Suprapubic skin (tissue), 4 donors: ENCODE measurements around the gene MBOAT2. TPM values are rescaled to one million over a fixed set of nuclear protein-coding genes. Genes with fewer than 3 reads are reported as not detected.

Experiments used
- DNase-seq, 2 donors: peaks; one replicate each; pipeline ENCODE4 v3.0.0-alpha.2; 2019; ENCODE audit warnings: low spot score in 2 of 2
- H3K27ac ChIP-seq: fragments of 200-600 bp; sonication (generic); one replicate; pipeline ENCODE4 v1.5.1; 2019
- H3K27me3 ChIP-seq: fragments of 200-600 bp; sonication (generic); one replicate; pipeline ENCODE4 v1.5.1; 2019
- H3K36me3 ChIP-seq: fragments of 200-600 bp; sonication (generic); one replicate; pipeline ENCODE4 v1.5.1; 2019
- H3K4me1 ChIP-seq: fragments of 200-600 bp; sonication (generic); one replicate; pipeline ENCODE4 v1.5.1; 2019
- H3K4me3 ChIP-seq: fragments of 200-600 bp; sonication (generic); one replicate; pipeline ENCODE4 v1.5.1; 2019; ENCODE audit warnings: mild to moderate bottlenecking
- H3K9me3 ChIP-seq: fragments of 200-600 bp; sonication (generic); one replicate; pipeline ENCODE4 v1.5.1; 2019
- EP300 ChIP-seq: sonication (generic); formaldehyde crosslinking; IDR thresholded peaks from one replicate; pipeline ENCODE4 v1.6.1; 2017; ENCODE audit warnings: antibody characterized with exemption
- POLR2A ChIP-seq, 2 donors: fragments of 450-650 bp; IDR thresholded peaks; one replicate each; pipeline ENCODE4 v1.6.1; 2017; ENCODE audit warnings: antibody characterized with exemption in 2 of 2, mild to moderate bottlenecking in 2 of 2, moderate library complexity in 2 of 2
- POLR2AphosphoS5 ChIP-seq, 3 donors: sonication (generic); formaldehyde crosslinking; IDR thresholded peaks; one replicate each; pipeline ENCODE4 v1.6.1; 2017; ENCODE audit warnings: antibody characterized with exemption in 3 of 3
- WGBS: methylation state at CpG from one replicate; pipeline ENCODE4 v1.1.5; 2018; 5-methylcytosine and 5-hydroxymethylcytosine counted together
- total RNA-seq, 4 donors: library from RNA; depleted of rRNA; stranded (reverse); fragments of >200 nt; gene quantifications; one replicate each; pipeline ENCODE4 v1.1.0, GENCODE V29; 2016
- TF ChIP-seq, protein P1 (sequence below), 2 donors: fragments of 200-600 bp in 1 of 2; fragments of 450-650 bp in 1 of 2; sonication (generic) in 1 of 2; IDR thresholded peaks; one replicate each; pipeline ENCODE4 v1.5.1; 2016 to 2019; ENCODE audit warnings: antibody characterized with exemption in 2 of 2, mild to moderate bottlenecking in 1 of 2, moderate library complexity in 1 of 2

MBOAT2 gene
- total RNA-seq, 4 donors from 2014 or later, result 44.4 to 55.8 (median 51.1) TPM

DNA sequence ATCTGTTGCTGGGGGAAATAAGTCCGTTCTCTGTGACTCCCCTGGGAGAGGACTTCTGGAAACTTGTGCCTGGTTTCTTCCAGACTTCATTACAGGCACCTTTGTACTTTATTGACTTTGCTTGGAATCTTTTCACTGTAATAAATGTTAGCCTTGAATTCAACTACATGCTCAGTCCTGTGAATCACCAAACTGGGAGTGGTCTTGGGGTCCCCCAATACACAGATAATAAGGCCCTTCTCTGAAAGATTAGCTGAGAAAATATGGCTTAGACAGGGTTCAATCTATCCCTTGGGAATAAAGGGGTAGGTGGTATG lies 117.3 kb downstream of the MBOAT2 start:
- Histone ChIP-seq H3K4me3 (no peak overlapping the region), H3K9me3 (no peaks in the 10 kb centered on the region), H3K27ac (no peak overlapping the region), H3K36me3 (no peaks in the 10 kb centered on the region), H3K27me3 (no peaks in the 10 kb centered on the region), H3K4me1 (no peaks in the 10 kb centered on the region)
- TF ChIP-seq POLR2A (IDR thresholded peaks at IDR 0.05), result no peak
- TF ChIP-seq, protein P1, sequence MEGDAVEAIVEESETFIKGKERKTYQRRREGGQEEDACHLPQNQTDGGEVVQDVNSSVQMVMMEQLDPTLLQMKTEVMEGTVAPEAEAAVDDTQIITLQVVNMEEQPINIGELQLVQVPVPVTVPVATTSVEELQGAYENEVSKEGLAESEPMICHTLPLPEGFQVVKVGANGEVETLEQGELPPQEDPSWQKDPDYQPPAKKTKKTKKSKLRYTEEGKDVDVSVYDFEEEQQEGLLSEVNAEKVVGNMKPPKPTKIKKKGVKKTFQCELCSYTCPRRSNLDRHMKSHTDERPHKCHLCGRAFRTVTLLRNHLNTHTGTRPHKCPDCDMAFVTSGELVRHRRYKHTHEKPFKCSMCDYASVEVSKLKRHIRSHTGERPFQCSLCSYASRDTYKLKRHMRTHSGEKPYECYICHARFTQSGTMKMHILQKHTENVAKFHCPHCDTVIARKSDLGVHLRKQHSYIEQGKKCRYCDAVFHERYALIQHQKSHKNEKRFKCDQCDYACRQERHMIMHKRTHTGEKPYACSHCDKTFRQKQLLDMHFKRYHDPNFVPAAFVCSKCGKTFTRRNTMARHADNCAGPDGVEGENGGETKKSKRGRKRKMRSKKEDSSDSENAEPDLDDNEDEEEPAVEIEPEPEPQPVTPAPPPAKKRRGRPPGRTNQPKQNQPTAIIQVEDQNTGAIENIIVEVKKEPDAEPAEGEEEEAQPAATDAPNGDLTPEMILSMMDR (IDR thresholded peaks at IDR 0.05), result no peak
- TF ChIP-seq POLR2AphosphoS5 (IDR thresholded peaks at IDR 0.05), result no peak
- TF ChIP-seq EP300, result no peak
- no peak for DNase-seq
- WGBS, result 82% methylated on average over 1 of the region's 1 CpG

DNA sequence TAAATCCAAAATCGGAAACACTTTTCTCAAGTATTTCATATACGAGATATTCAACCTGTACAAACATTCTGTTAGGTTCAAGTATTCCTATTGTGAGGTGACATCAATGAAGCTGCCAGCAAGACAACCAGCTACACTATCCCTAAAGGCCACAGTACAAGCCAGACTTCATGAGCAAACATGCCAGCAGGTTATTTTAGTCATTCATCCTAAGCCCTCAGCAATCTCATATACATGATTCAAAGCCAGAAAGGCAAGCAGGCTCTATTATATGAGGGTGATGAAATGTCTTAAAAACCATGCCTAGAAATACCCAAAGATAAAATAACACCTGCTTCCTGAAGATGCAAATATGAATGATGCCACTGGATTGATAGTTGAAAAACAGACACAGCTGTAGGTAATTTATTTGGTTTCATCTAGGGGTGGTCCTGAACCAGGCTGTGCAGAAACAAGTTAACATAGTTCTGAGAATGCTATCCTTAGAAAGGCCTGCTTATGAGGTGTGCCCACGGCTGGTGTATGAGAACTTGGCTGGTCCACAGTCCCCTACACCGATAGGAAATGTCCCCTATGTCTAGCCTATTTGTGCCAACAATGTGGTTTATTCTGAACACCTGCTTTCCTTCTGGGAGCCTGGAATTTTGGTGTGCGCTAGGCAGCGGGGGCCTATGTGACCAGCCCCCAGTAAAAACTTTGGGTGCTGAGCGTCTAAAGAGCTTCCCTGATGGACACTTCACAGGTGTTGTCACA lies 117.9 kb downstream of the MBOAT2 start:
- H3K9me3 ChIP-seq, result no peaks in the 10 kb centered on the region
- no peaks in the 10 kb centered on the region for H3K4me1 ChIP-seq
- H3K36me3 ChIP-seq, result no peaks in the 10 kb centered on the region
- TF ChIP-seq POLR2A (IDR thresholded peaks at IDR 0.05) (no peak), EP300 (no peak), POLR2AphosphoS5 (IDR thresholded peaks at IDR 0.05) (no peak)
- TF ChIP-seq, protein P1 (IDR thresholded peaks at IDR 0.05), result no peak
- no peak overlapping the region for H3K4me3 ChIP-seq
- 92% methylated on average over 7 of the region's 7 CpGs for WGBS
- no peak for DNase-seq
- H3K27ac ChIP-seq, result no peak overlapping the region
- H3K27me3 ChIP-seq, result no peaks in the 10 kb centered on the region

DNA sequence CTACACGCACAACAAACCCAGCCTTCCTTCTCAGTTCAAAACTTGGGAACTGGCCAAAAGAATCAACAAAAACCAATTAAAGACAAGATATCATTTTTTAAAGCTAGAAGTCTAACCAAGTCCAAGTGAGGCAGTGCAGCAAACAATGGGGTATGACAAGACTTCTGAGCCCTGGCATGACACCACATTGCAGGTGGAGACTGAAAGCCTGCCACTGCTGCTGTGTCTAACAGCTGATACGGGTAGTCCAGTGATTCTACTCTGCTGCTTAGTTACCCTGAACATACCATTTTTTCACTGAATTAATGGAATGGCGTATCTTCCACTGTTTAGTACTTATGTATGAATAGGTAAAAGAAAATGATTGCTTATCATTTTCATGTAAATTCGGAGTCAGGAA lies 118.7 kb downstream of the MBOAT2 start:
- no peaks in the 10 kb centered on the region for H3K9me3 ChIP-seq
- H3K27me3 ChIP-seq, result no peaks in the 10 kb centered on the region
- no peak for TF ChIP-seq POLR2AphosphoS5 (IDR thresholded peaks at IDR 0.05)
- TF ChIP-seq, protein P1 (IDR thresholded peaks at IDR 0.05), result no peak
- TF ChIP-seq POLR2A (IDR thresholded peaks at IDR 0.05), result no peak
- no peak for TF ChIP-seq EP300
- DNase-seq, result no peak
- WGBS, result 93% methylated on average over 4 of the region's 4 CpGs
- H3K4me3 ChIP-seq, result no peak overlapping the region
- no peaks in the 10 kb centered on the region for H3K4me1 ChIP-seq
- no peaks in the 10 kb centered on the region for H3K36me3 ChIP-seq
- no peak overlapping the region for H3K27ac ChIP-seq

DNA sequence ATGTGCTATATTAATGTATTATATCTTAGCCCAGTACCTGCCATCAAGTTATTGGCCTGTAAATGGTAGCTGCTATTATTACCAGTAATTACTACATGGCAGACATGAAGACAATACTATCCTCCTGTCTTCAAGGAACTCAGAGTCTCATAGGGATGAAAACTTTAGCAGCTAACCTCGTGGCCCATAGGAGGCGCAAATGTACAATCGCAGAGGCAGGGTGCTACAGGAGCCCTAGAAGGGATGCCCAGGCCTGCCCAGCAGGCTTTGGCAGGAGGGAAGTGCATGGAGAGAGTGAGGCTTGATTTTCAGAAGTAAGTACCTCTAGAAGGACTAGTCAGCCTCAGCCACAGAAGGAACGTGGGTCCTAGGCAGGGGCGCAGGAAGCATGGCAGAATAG lies 121.4 kb downstream of the MBOAT2 start:
- WGBS, result 78% methylated on average over 5 of the region's 5 CpGs
- Histone ChIP-seq H3K27me3 (no peaks in the 10 kb centered on the region), H3K9me3 (no peaks in the 10 kb centered on the region), H3K4me3 (no peak overlapping the region), H3K36me3 (no peaks in the 10 kb centered on the region), H3K27ac (no peak overlapping the region), H3K4me1 (no peaks in the 10 kb centered on the region)
- DNase-seq, result no peak
- TF ChIP-seq, protein P1 (IDR thresholded peaks at IDR 0.05), result no peak
- TF ChIP-seq POLR2A (IDR thresholded peaks at IDR 0.05), result no peak

DNA sequence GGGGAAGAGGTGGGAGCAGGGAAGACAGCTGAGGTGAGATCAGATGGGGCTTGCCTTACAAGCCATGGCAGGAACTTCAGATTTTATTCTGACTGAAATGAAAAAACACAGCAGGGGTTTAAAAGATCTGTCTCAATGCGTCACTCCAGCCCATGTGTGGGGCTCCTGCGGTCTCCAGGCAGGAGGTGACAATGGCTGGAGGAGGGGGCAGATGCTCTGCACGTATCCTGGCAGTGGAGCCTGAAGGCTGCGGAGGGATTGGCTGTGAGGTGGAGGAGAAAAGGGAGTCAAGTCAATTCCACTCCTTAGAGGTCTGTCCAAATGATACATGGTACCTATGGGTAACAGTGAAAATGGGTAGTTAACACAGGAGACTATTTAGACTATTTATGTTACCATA lies 125.6 kb downstream of the MBOAT2 start:
- Histone ChIP-seq H3K36me3 (peaks cover 2% of the 10 kb centered on the region), H3K4me3 (no peak overlapping the region), H3K27ac (no peak overlapping the region), H3K4me1 (peaks cover 2% of the 10 kb centered on the region), H3K27me3 (no peaks in the 10 kb centered on the region), H3K9me3 (no peaks in the 10 kb centered on the region)
- no peak for DNase-seq
- 93% methylated on average over 4 of the region's 4 CpGs for WGBS
- TF ChIP-seq POLR2A (IDR thresholded peaks at IDR 0.05) (no peak), POLR2AphosphoS5 (IDR thresholded peaks at IDR 0.05) (no peak), EP300 (no peak)
- TF ChIP-seq, protein P1 (IDR thresholded peaks at IDR 0.05), result no peak
